Measurements from ENCODE around the gene NCS1.
A peak's percentile ranks its signal among the peaks of the same experiment; 100 is the strongest.

NCS1 gene

DNA sequence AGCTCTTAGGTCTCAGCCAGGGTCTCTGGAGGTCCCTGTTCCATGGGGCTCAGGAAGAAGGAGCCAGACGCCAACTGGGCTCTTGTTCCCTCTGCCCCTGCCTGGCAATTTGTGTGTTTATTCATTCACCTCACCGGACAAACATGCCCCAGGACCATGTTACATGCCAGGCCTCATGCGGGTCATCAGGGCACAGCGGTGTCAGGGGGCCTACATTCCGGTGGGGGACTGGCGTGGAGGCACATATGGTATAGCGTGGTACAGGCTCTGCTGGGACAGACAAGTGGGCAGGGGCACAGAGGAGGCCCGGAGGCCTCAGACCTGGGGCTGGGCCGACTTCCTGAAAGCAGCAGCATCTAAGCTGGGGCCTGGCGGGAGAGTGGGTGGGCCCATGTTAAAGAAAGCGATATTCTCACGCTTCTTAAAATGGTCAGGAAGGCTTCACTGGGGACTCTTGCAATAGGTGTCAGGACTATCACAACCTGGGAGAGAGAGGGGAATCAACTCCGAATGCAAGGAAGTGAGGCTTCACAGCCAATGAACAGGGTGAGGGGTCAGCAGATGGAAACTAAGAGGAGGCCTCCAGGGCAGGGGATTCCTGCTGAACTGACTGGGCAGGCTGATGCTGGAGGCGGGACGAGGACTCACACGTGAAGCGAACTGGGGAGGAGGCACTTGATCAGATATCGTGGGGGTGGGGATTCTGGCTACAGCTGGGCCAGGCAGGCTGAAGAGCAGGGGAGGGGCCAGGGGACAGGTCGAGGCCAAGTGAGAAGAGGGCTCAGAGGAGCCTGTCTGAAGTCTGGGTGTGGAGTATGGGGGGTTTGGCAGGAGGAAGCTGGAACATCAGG lies 41.9 kb downstream of the NCS1 start:
- no peak for DNase-seq (ENCODE audit: low spot score)

DNA sequence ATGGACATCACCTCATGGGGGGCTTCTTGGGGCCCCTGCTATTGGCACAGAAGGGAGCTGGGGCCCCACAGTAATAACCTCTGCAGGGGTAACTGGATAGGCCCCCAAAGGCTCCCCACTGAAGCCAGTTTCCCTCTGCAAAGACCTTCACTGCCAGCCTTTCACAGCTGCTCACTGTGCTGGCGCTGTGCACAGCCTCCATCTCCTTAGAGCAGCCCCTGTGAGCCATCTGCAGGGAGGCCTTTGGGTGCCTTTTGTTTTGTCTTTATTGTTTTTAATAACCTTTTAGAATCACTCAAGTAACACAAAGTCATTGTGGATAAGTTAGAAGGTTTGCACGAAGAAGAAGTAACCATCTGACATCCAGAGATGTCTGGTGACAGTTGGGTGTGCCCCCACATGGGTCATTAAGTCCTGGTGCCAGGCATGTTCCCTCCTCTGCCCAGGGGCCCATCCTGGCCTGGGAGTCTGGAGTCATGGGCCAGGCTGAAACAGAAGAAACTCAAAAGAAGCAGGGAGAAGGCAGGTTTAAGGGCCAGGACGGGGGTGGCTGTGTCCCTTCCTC lies 42.7 kb downstream of the NCS1 start:
- DNase-seq (ENCODE audit: low spot score), result no peak

DNA sequence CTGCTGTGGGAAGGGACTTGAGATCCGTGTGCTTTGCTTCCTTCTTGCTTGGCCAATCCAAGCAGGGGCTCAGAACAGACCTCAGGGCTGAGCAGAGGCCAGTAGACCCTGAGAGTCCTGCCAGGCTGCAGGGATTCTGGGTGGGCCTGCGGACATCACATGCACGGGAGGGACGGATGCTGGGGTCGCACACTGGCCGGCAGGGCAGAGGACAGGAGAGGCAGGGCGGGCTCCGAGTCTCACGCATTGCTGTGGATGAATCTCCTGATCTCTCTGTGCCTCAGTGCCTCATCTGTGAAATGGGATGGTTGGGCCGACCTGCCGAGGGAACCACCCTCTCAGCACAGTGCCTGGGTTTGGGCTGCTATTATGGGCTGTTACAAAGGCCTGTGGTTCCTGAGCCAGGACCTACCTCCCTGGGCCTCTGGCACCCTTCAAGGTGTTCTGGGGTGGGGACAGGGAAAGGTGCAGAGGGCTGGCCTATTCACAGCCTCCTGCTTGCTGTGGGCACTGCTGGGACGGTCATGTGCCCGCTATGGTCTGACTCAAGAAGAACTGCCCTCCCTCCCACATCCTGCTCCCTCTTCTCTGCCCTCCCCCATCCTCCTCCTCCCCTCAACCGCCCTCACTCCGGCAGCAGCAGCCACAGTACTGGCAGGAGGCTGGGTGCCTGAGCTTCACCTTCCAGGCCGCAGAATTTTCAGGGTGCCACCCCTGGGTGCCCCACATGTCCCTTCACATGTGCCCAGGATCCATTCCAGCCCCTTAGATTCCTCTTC lies 43.3 kb downstream of the NCS1 start:
- no peak for DNase-seq (ENCODE audit: low spot score)

DNA sequence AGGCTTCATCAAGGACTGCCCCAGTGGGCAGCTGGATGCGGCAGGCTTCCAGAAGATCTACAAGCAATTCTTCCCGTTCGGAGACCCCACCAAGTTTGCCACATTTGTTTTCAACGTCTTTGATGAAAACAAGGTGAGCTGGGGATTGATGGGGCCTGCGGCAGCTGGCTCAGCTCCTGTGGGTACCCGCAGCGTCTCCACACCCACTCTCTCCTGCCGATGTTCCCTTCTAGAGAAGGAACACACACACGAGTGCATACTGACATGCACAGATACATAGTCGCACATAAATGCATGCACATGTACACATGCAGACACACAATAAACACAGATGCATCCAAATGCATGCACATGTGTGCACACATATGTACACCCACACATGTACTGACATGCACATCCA lies 45.6 kb downstream of the NCS1 start:
- DNase-seq (ENCODE audit: low spot score), result no peak

DNA sequence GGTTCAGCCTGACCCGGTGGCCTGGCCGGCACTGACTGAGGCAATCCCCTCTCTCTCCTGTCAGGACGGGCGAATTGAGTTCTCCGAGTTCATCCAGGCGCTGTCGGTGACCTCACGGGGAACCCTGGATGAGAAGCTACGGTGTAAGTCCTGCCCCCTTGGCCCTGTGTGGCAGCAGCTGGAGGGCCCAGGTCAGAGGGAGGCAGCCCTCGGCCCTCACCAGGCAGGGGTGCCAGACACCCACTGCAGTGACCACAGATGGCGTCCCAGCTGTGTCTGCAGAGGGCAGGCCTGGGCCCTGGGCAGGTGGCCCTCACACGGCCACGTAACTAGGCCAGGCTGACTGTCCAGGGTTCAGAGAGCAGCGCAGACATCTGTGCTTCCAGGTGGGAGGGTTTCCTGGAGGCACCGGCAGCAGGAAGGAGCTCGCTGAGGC lies 47.5 kb downstream of the NCS1 start:
- DNase-seq (ENCODE audit: low spot score), result no peak

DNA sequence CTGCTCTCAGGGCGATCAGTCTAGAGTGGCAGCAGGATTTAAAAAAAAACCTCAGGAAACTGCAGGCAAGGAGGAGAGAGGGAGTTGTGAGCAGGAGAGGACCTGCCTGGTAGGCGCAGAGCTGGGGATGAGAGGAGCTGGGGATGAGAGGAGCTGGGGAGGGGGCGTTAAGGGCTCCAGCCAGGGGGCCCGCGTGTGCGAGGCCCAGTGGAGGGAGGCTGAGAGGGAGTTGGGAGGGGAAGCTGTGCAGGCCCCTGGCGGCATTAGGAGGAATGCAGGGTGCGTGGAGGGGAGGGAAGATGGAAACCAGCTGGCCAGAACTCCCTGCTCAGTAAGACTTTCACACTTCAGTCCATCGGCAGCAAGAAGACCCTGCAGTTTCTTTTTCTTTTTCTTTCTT lies 48.1 kb downstream of the NCS1 start:
- DNase-seq (ENCODE audit: low spot score), result no peak

DNA sequence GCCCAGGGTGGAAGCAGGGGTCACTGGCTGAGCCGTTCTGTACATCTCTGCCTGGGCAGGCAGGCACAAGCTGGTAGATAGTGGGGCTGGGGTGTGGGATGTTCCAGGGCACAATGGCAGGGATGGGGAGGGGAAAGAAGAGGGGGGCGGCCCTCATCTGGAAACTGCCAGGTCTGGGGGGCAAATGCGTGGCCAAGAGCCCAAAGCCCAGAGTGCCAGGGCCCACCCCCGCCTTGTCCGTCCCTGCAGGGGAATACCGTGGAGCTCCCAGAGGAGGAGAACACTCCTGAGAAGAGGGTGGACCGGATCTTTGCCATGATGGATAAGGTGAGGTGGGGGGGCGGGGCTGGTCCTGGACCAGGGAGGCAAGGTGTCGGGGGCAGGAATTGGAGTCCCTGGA lies 50.6 kb downstream of the NCS1 start:
- no peak for DNase-seq (ENCODE audit: low spot score)

DNA sequence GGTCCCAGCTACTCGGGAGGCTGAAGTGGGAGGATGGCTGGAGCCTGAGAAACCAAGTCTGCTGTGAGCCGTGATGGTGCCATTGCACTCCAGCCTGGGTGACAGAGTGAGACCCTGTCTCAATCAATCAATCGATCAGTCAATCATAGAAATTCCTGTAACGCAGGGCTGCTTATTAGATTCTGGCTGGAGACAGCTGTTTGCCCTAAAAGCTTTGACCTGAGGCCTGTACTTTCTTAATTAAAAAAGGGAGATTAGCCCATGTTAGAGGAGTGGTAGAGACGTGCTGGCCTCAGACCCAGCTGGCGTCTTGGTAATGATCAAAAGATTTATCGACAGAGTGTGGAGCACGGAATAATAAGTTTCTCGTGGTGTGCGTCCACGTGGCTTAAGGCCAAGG lies 52.9 kb downstream of the NCS1 start:
- DNase-seq (ENCODE audit: low spot score), result no peak

DNA sequence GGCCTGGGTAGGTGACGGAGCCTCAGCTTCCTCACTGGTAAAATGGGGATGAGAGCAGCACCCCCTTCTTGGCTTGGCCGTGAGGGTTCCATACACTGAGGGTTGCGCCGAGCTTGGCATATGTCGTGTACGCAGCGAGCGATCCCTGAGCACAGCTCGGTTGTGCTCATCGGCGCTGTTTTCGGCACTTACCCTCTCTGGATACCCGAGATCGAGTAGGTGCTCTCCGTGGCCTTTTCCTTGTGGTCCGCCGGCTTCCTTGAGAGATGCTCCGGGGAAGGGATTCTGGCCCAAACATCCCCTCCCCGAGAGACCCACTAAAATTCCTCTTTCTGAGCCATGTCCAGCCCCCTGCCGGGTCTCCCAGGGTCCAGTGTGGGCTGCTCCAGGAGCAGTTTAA lies 53.4 kb downstream of the NCS1 start:
- DNase-seq (ENCODE audit: low spot score), result no peak

DNA sequence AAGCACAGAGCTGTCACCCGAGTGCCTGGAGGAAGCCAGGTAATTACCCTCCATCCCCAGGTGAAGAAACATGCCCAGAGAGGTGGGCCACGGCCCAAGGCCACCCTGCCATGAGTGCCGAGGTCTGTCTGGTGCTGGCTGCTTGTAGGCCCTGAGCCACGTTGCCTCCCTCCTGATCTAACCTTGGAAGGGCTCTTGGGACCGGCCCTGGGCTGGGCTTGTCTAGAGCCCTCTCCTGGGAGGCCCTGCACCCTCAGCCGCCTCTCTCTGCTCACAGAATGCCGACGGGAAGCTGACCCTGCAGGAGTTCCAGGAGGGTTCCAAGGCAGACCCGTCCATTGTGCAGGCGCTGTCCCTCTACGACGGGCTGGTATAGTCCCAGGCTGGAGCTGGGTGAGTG lies 53.9 kb downstream of the NCS1 start:
- DNase-seq (ENCODE audit: low spot score), result no peak

DNA sequence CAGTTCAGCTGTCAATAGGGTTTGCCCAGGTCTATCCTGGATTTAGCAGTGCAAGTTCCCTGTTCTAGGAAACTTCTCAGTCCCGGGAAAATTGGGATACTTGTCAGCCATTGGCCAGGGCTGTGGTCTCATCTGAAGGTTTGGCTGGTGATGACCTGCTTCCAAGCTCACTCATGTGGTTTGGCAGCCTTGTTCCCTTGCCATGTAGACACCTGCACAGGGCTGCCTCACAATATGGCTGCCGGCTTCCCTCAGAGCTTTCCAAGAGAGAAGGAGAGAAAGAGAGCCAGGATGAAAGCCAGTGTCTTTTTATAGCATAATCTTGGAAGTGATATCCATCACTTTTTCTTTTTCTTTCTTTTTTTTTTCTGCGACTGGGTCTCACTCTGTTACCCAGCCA lies 55.6 kb downstream of the NCS1 start:
- no peak for DNase-seq (ENCODE audit: low spot score)

DNA sequence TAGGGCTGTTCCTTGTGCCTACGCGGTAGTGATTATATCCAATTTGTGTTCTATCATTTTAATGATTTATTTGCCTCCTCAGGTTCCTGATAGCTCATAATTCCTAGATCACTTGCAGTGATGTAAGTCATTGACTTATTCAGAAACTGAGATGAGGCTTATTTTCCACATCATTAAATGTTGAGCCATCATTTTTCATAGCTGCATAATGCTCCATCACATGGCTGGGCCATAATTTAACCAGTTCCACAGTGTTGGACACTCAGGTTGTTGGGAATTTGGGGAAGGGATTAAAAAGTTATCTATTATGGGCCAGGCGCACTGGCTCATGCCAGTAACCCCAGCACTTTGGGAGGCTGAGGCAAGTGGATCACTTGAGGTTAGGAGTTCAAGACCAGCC lies 57.6 kb downstream of the NCS1 start:
- DNase-seq (ENCODE audit: low spot score), result no peak

DNA sequence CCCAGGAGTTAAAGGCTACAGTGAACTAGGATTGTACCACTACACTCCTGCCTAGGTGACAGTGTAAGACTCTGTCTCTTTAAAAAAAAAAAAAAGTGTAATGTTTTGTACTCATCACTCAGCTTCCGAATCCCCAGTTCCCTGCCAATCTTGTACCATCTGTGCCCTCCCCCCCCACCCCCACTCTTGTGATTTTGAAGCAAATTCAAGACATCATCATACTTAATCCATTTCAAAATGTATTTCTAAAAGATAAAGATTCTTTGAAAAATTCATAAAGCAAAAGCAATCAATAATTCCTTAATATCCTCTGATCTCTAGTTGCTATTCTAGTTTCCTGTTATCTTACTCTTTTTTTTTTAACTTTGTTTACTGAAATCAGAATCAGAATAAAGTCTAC lies 58.4 kb downstream of the NCS1 start:
- DNase-seq (ENCODE audit: low spot score), result no peak

DNA sequence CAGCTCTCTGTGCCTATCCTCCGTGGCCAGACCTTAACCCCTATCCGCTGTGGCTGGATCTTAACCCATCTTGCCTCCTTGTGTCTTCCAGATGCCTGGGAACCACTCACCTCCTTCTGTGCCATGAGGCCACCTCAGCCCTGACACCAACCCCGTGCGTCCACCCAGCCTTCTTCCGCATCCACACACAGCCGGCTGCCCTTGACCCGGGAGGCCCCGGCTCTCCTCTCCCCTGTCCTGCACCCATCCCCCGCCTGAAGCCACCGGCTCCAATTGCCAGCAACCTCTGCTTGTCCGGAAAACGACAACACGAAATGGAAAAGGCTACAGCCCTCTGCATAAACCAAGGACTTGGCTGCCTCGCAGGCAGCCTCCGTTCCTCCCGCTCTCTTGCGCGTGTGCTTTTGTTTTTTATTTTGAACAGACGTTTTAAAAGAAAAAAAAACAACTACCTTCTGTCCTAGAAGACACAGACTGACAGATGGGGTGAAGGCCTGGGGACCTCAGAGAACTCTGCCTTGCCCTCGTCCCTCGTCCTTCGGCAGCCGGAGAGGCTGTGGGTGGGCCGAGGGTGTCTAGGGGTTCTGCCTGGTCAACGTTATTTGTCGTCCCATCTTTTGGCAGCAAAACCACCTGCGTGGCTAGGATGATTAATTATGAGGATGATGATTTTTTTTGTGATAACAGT lies 60.8 kb downstream of the NCS1 start:
- DNase-seq (ENCODE audit: low spot score), result peak; percentile 52

DNA sequence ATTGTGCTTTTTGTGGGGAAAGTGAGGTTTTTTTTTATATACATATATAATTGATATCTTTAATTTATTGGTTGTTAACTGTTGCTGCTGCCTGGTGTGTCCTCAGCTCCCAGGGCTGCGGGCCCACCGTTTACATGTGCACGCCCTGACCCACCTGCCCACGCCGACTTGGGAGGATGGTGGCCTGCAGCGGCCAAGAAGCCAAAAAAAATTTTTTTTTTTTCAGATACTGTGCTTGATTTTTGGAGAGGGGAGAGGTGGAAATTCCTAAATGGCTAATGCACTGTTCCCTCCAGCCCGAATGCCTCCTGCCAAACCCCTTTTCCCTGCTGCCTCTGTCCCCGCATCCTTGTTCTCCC lies 61.4 kb downstream of the NCS1 start:
- DNase-seq (ENCODE audit: low spot score), result no peak

DNA sequence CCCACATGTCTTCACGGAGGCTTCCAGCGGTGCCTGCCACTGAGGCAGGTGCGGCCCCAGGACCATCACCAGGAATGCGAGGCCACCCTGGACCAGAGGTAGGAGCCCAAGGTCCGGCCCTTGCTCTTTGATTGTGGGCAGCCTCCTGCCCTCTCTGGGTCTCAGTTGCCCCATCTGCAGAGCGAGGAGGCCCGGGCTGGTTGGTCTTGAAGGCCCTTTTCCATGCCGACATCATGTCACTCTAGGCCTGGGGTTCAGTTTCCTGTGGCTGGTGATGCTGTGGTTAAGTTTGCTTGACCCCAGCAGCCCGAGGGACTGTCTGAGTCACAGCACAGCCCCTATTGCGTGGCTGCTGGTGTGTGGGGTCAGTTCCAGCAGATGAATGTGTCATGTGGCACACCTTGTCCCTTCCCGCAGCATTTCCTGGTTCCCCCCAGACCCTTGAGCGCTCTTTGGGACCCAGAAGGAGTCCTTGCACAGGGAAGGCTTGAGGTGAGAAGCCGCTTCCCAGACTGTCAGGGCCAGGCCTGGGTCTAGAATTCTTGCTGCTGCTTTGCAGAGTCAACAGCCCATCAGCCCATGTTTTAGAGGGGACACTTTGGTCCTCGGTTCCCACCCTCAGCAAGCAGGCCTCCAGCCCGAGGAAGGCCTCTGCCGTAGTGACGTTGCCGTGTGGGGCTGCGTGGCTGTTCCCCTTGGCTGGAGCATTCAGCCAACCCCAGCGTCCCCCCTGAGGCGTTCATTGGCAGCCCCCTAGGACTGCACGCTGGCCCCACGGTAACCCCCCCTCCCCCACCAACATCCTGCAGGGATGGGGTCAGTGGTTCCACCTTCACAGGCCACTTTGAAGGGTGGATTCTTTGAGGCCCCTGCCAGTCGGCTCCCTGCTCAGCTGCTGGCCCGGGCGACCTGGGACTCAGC lies 62.4 kb downstream of the NCS1 start:
- no peak for DNase-seq (ENCODE audit: low spot score)

DNA sequence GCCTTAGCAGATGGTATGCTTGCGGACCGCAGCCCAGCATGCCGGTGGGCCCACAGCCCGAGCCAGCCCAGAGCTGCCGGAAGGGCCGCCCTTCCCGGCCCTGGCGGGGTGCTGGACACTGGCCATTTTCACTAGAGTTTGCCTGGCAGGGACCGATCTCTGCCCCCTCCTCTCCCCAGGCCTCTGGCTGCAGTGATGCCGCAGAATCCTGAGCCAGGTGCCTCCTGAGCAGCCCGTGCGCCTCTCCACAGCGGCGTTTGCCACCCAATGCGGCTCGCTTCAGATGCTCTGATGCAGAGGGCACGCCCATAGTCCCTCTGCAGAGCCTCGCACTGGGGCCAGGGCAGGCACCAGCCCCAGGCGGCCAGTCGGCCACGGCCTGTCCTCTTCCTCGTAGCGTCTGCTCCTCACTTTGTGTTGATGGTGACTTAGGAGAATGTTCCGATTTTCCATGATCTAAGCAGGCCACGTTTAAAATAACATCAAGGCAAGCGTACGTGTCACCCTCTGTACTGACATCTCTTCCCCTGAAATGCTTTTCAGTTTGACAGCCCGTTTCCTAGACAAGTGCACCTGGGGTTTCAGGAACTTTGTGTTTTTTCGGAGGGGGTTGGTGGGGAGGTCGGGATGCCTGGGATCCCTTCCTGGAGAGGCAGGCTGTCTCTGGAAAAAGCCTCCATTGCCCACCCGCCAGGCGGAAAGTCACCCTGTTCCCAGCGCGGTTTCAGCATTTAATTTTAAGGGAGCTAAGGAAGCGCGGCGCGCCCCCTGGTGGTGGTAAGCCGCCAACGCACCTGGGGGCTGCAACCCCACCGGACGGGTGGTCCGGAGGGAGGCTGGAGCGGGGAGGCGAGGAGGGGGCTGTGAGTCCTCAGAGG lies 63.6 kb downstream of the NCS1 start:
- peak; percentile 80 for DNase-seq (ENCODE audit: low spot score)

DNA sequence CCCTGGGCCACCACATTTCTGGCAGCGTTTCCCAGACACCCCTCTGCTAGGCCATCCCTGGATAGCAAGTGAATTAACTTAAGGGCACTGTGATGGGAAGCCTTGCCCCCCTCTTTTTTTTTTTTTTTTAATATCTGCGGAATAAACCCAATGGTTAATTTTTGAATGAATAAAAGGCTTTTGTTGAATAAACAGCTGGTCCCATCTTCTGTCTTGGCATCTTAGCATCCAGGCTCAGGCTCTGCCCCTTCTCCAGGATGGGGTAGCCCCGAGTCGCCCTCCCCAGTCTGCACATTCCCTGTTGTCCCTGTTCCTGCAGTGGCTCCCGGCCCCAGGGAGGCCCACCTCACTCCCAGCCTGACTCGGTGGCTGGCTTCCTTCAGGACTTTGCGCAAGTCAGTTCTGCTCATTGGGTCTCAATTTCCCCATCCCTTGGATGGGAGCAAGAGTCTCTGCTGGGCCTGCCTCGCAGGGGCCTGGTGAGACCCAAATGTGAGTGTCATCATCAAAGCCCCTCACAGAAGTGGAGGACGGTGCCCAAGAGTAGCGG lies 64.3 kb downstream of the NCS1 start:
- DNase-seq (ENCODE audit: low spot score), result no peak

DNA sequence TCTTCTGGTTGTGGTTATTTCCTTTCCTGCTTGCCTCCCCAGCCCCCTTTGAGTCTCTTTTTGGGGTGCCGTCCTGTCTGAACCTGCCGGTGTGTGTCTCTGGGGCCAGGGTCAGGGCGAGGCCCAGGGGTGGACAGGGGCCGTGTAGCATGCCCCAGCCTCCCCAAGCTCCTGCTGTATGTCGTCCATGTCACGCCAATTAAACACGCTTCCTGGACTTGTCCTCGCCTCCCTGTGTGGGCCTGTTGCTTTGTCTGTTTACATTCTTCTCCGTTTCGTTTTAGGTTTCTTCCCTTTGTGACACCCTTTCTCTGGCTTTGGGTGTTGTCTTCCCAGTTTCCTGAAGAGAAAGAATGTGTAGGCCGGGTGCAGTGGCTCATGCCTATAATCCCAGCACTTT lies 64.9 kb downstream of the NCS1 start:
- DNase-seq (ENCODE audit: low spot score), result no peak
